Endothelial cell of umbilical vein (primary cell): ENCODE results near the gene CECR2. TPM values are rescaled to one million over a fixed set of nuclear protein-coding genes. Genes with fewer than 3 reads are reported as not detected.

ENCODE experiments used
- BruUV-seq: library from RNA; stranded (reverse); fragments of 400-500 nt; replicated peaks from 2 replicates; lab custom pipeline; 2021; lab: Mats Ljungman, UMichigan
- CTCF ChIA-PET: fragments of 300-600, 350-600 bp; sonication (Branson Sonifier 250); formaldehyde crosslinking; loops from one replicate; lab custom pipeline; 2021; ENCODE audit warnings: antibody characterized with exemption, inconsistent platforms; lab: Charles Lee
- POLR2A ChIA-PET: fragments of 300-600, 350-600 bp; sonication (Branson Sonifier 250); formaldehyde crosslinking; loops from one replicate; lab custom pipeline; 2021; ENCODE audit warnings: antibody characterized with exemption, inconsistent platforms; lab: Charles Lee
- DNase-seq: peaks from one replicate; pipeline ENCODE4 v3.0.0-alpha.2; 2011; ENCODE audit warnings: low read depth, low spot score
- FAIRE-seq: peaks from 2 replicates; lab custom pipeline; 2011; peaks lifted over from hg19 to GRCh38; lab: Jason Lieb, UNC
- H2AFZ ChIP-seq: 2 replicates; pipeline ENCODE4 v1.6.0; 2012; ENCODE audit warnings: low read depth, low read length, control low read depth, inconsistent platforms
- H3K27ac ChIP-seq: 2 replicates; pipeline ENCODE4 v1.5.1; 2011; ENCODE audit warnings: low read depth, mild to moderate bottlenecking, control low read depth, low read length, moderate library complexity; ENCODE audit not compliant: insufficient read depth
- H3K27me3 ChIP-seq, 2 experiments: 2 replicates each; pipeline versions ENCODE4 v1.6.0 to v1.6.1; 2011; ENCODE audit warnings: low read length in 2 of 2, mixed read lengths in 1 of 2; ENCODE audit not compliant: control insufficient read depth in 2 of 2, insufficient read depth in 2 of 2
- H3K36me3 ChIP-seq, 2 experiments: 2 replicates in 1 of 2; 3 replicates in 1 of 2; pipeline ENCODE4 v1.5.1; 2011; ENCODE audit warnings: low read length in 2 of 2, mild to moderate bottlenecking in 1 of 2, moderate library complexity in 1 of 2; ENCODE audit not compliant: control insufficient read depth in 2 of 2, insufficient read depth in 2 of 2; ENCODE audit errors: extremely low read depth in 1 of 2
- H3K4me1 ChIP-seq: 3 replicates; pipeline ENCODE4 v1.5.1; 2011; ENCODE audit warnings: mild to moderate bottlenecking, low read length; ENCODE audit not compliant: control insufficient read depth, insufficient read depth; ENCODE audit errors: extremely low read depth
- H3K4me2 ChIP-seq: 2 replicates; pipeline ENCODE4 v1.6.1; 2011; ENCODE audit warnings: low read length, control low read depth, mixed read lengths; ENCODE audit not compliant: insufficient read depth
- H3K4me3 ChIP-seq, 3 experiments: fragments of 200-600 bp in 1 of 3; sonication (generic), shearing (Covaris generic) in 1 of 3; replicated peaks in 1 of 3; 2 replicates each; pipeline ENCODE4 v1.5.1; 2011 to 2016; ENCODE audit warnings: control low read depth in 3 of 3, low read length in 3 of 3, mild to moderate bottlenecking in 2 of 3, inconsistent platforms in 1 of 3, low read depth in 1 of 3, moderate library complexity in 1 of 3; ENCODE audit not compliant: insufficient read depth in 1 of 3
- H3K79me2 ChIP-seq: 2 replicates; pipeline ENCODE4 v1.6.0; 2012; ENCODE audit warnings: low read length, inconsistent platforms; ENCODE audit not compliant: control insufficient read depth, insufficient read depth
- H3K9ac ChIP-seq: replicated peaks from 2 replicates; pipeline ENCODE3; 2011; ENCODE audit warnings: low read length, control low read depth; ENCODE audit not compliant: insufficient read depth; ENCODE audit errors: extremely low read depth
- H3K9me1 ChIP-seq: replicated peaks from 3 replicates; pipeline ENCODE4 v1.6.0; 2011; ENCODE audit warnings: mild to moderate bottlenecking, low read length; ENCODE audit not compliant: control insufficient read depth, insufficient read depth; ENCODE audit errors: extremely low read depth
- H3K9me3 ChIP-seq: replicated peaks from 2 replicates; pipeline ENCODE4 v1.5.1; 2012; ENCODE audit warnings: low read length, inconsistent platforms; ENCODE audit not compliant: control insufficient read depth, insufficient read depth
- H4K20me1 ChIP-seq: replicated peaks from 2 replicates; pipeline ENCODE3; 2011; ENCODE audit warnings: mild to moderate bottlenecking, low read length; ENCODE audit not compliant: control insufficient read depth, insufficient read depth; ENCODE audit errors: extremely low read depth
- CTCF ChIP-seq, 2 donors: IDR thresholded peaks; 1 replicate in 1 of 2; 2 replicates in 1 of 2; pipeline ENCODE4 v1.5.1; 2011; ENCODE audit warnings: low read length in 2 of 2, mild to moderate bottlenecking in 2 of 2, moderate library complexity in 2 of 2, control low read depth in 1 of 2, inconsistent platforms in 1 of 2, low read depth in 1 of 2; ENCODE audit not compliant: insufficient read depth in 1 of 2; ENCODE audit errors: extremely low read depth in 1 of 2
- EZH2 ChIP-seq: IDR thresholded peaks from 2 replicates; pipeline ENCODE4 v1.6.1; 2012; ENCODE audit warnings: borderline replicate concordance, low read depth, mild to moderate bottlenecking, moderate library complexity, low read length, inconsistent platforms; ENCODE audit not compliant: severe bottlenecking
- FOS ChIP-seq: IDR thresholded peaks from 2 replicates; pipeline ENCODE4 v1.6.1; 2011; ENCODE audit warnings: mild to moderate bottlenecking, low read length, moderate library complexity, borderline replicate concordance; ENCODE audit not compliant: insufficient read depth
- GATA2 ChIP-seq: IDR thresholded peaks from 2 replicates; pipeline ENCODE4 v1.7.0; 2011; ENCODE audit warnings: low read depth, mild to moderate bottlenecking, moderate library complexity, mixed read lengths, low read length; ENCODE audit not compliant: insufficient read length, insufficient read depth
- JUN ChIP-seq: IDR thresholded peaks from 2 replicates; pipeline ENCODE4 v1.6.1; 2011; ENCODE audit warnings: borderline replicate concordance, low read depth; ENCODE audit not compliant: insufficient read length, insufficient read depth
- MYC ChIP-seq: IDR thresholded peaks from one replicate; pipeline ENCODE4 v1.6.1; 2011; ENCODE audit warnings: mild to moderate bottlenecking, low read depth, low read length
- POLR2A ChIP-seq: IDR thresholded peaks from 2 replicates; pipeline ENCODE4 v1.6.1; 2012; ENCODE audit warnings: low read depth, mild to moderate bottlenecking, control low read depth, low read length
- POLR2AphosphoS5 ChIP-seq: IDR thresholded peaks from 2 replicates; pipeline ENCODE4 v1.6.1; 2012; ENCODE audit warnings: low read depth, mild to moderate bottlenecking, control low read depth, low read length, moderate library complexity; ENCODE audit not compliant: insufficient read depth
- dilution Hi-C: fragments of 300-500 bp; cut with MboI; formaldehyde crosslinking; loops from one replicate; pipeline ENCODE4 v1.15.0; 2019; ENCODE audit warnings: low sequenced_read_pairs; ENCODE audit not compliant: extremely low pct_ligation_motif_present
- intact Hi-C: fragments of 100-400 bp; cut with micrococcal nuclease; formaldehyde crosslinking; loops from one replicate; pipeline ENCODE4 v1.10.0; 2022
- polyA plus RNA-seq, 4 experiments: library from polyadenylated mRNA; depleted of rRNA in 3 of 4; stranded (reverse) in 3 of 4; unstranded in 1 of 4; fragments of >200 nt; gene quantifications; 2 replicates each; pipeline versions ENCODE4 v1.2.1 to v1.2.3, GENCODE V29; 2011 to 2012; ENCODE audit warnings: missing spikeins in 1 of 4
- total RNA-seq: library from RNA; stranded (reverse); gene quantifications from 2 replicates; pipeline ENCODE4 v1.2.3, GENCODE V29; 2021
- TF ChIP-seq, protein P1 (sequence below): IDR thresholded peaks from 2 replicates; pipeline ENCODE4 v1.6.1; 2011; ENCODE audit not compliant: insufficient read depth, insufficient read length

The CECR2 gene
- total and polyA plus RNA-seq, 2 donors (not counting 3 experiments of a cell fraction or from before 2014, with no cell fraction given): 0.01 TPM; not detected in 1

DNA sequence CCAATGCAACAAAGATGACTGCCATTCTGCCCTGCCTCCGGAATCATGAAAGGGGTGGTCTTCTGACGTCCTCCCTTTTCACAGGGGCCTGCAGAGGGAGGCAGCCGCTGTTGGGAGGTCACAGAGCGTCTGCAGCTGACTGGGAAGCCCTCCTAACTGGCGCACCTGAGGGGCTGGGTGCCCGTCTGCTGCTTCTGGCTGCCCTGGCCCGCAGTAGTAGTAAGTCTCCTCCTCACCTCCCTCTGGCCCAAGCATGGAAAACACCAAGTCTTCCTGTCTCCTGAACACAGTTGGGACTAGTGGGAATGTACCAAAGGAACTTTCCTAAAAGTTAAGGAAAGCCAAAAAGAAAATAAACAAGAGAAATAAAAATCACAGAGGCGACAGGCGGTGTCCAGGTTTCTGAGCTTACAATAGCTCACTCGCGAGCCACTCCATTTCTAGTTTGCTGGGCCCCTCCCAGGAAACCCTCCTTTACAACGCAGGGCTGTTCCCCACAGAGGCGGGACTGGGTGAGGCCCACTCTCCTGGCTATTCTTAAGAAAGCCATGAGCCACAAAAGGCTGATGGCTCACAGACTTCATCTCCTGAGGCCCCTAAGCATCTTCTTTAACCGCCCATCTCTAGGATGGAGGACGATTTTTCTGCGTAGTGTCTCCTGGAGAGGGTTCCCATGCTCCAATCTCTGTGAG lies 37.0 kb upstream of the CECR2 start:
- Histone ChIP-seq H4K20me1 (no peaks in the 10 kb centered on the region), H3K27ac (no peak overlapping the region), H3K4me3 (no peak overlapping the region), H3K36me3 (no peaks in the 10 kb centered on the region), H3K9ac (no peak overlapping the region), H3K9me3 (no peaks in the 10 kb centered on the region), H3K9me1 (no peaks in the 10 kb centered on the region), H2AFZ (no peak overlapping the region), H3K4me2 (no peak overlapping the region), H3K4me1 (no peaks in the 10 kb centered on the region), H3K79me2 (no peaks in the 10 kb centered on the region), H3K27me3 (no peaks in the 10 kb centered on the region)
- FAIRE-seq (no peak), DNase-seq (no peak)
- TF ChIP-seq FOS: no peak
- TF ChIP-seq JUN: no peak
- no peak for TF ChIP-seq GATA2
- TF ChIP-seq POLR2A: no peak
- no peak for TF ChIP-seq MYC
- no peak for TF ChIP-seq CTCF (IDR thresholded peaks at IDR 0.05; ENCODE audit: extremely low read depth in 1 of 2, insufficient read depth in 1 of 2, low read depth in 1 of 2, low read length in 2 of 2)
- no peak for TF ChIP-seq EZH2
- TF ChIP-seq, protein P1, sequence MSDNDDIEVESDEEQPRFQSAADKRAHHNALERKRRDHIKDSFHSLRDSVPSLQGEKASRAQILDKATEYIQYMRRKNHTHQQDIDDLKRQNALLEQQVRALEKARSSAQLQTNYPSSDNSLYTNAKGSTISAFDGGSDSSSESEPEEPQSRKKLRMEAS: no peak
- no peak for TF ChIP-seq POLR2AphosphoS5
- no TSS peak for BruUV-seq
- ChIA-PET CTCF (no interaction called here), POLR2A (no interaction called here)
- dilution Hi-C loops (no loop called here), intact Hi-C loops (loop anchor here (10.0 kb wide), 1 partner anchor 157 kb away; no protein-coding TSS in a partner anchor)
